KMS-11 (cell line): ENCODE results near the gene DUSP22.

Experiments
- H2AFZ ChIP-seq: fragments of 200-600 bp; sonication (generic); 2 replicates; pipeline ENCODE4 v1.6.1; 2016; ENCODE audit warnings: antibody characterized with exemption, mixed run types, low read depth
- H3K27ac ChIP-seq: fragments of 200-600 bp; sonication (generic); 2 replicates; pipeline ENCODE4 v1.6.1; 2016; ENCODE audit warnings: mild to moderate bottlenecking, mixed run types
- H3K27me3 ChIP-seq: fragments of 200-600 bp; sonication (generic); 2 replicates; pipeline ENCODE4 v1.6.1; 2017; ENCODE audit warnings: mild to moderate bottlenecking, low read depth, mixed run types, moderate library complexity; ENCODE audit not compliant: insufficient read depth
- H3K36me3 ChIP-seq: fragments of 200-600 bp; sonication (generic); 2 replicates; pipeline ENCODE4 v1.6.1; 2017; ENCODE audit warnings: mild to moderate bottlenecking, mixed run types; ENCODE audit not compliant: insufficient read depth
- H3K4me1 ChIP-seq: fragments of 200-600 bp; sonication (generic); 2 replicates; pipeline ENCODE4 v1.6.1; 2016; ENCODE audit warnings: mild to moderate bottlenecking, low read depth, mixed run types; ENCODE audit not compliant: poor library complexity, severe bottlenecking
- H3K4me2 ChIP-seq: fragments of 200-600 bp; sonication (generic); 2 replicates; pipeline ENCODE4 v1.7.0; 2016; ENCODE audit warnings: mild to moderate bottlenecking, mixed run types
- H3K4me3 ChIP-seq: fragments of 200-600 bp; sonication (generic); IDR thresholded peaks from 2 replicates; pipeline ENCODE4 v1.6.1; 2017; ENCODE audit warnings: low read depth, low read length, mixed read lengths; ENCODE audit not compliant: insufficient read depth
- H3K79me2 ChIP-seq: fragments of 200-600 bp; sonication (generic); 2 replicates; pipeline ENCODE4 v1.6.1; 2016; ENCODE audit warnings: low read depth, mixed run types; ENCODE audit not compliant: insufficient read depth
- H3K9ac ChIP-seq: fragments of 200-600 bp; sonication (generic); 2 replicates; pipeline ENCODE4 v1.6.1; 2016; ENCODE audit warnings: mild to moderate bottlenecking, mixed run types
- H4K20me1 ChIP-seq: fragments of 200-600 bp; sonication (generic); 2 replicates; pipeline ENCODE4 v1.6.1; 2016; ENCODE audit warnings: mild to moderate bottlenecking, mixed run types; ENCODE audit not compliant: insufficient read depth
- TF ChIP-seq, protein P1 (sequence below): fragments of 200-600 bp; sonication (generic); conservative IDR thresholded peaks from 2 replicates; pipeline ENCODE4 v1.6.1; 2017; ENCODE audit warnings: low read depth, mild to moderate bottlenecking, antibody characterized with exemption, low read length, moderate library complexity, mixed read lengths

DUSP22 gene

DNA sequence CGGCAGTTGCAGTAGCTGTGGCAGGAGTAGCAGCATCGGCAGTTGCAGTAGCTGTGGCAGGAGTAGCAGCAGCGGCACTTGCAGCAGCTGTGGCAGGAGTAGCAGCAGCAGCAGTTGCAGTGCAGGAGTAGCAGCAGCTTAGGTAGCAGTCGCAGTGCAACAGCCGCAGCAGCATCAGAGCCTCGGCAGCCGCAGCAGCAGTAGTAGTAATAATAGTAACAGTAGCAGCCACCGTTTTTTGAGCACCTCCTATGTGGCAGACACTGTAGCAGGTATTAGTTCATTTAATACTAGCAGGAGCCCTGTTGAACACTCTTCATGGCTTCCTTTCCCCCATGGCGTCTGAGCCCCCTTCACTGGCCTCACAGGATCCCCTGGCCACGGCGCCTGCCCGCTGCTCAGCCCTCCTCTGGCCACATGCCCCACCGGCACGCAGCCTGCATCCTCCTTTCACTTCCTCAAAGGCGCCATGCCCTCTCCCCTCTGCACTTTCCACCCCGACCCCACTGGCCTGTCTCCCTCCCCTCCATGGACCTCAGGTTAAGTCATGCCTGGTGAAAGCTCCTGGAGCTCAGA lies 80.1 kb downstream of the DUSP22 start:
- H3K27ac ChIP-seq, result no peak overlapping the region
- TF ChIP-seq, protein P1, sequence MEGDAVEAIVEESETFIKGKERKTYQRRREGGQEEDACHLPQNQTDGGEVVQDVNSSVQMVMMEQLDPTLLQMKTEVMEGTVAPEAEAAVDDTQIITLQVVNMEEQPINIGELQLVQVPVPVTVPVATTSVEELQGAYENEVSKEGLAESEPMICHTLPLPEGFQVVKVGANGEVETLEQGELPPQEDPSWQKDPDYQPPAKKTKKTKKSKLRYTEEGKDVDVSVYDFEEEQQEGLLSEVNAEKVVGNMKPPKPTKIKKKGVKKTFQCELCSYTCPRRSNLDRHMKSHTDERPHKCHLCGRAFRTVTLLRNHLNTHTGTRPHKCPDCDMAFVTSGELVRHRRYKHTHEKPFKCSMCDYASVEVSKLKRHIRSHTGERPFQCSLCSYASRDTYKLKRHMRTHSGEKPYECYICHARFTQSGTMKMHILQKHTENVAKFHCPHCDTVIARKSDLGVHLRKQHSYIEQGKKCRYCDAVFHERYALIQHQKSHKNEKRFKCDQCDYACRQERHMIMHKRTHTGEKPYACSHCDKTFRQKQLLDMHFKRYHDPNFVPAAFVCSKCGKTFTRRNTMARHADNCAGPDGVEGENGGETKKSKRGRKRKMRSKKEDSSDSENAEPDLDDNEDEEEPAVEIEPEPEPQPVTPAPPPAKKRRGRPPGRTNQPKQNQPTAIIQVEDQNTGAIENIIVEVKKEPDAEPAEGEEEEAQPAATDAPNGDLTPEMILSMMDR, result no peak

GRCh38 chr6:373031-373430 lies 80.7 kb downstream of the DUSP22 start:
- Histone ChIP-seq H3K36me3 (no peaks in the 10 kb centered on the region), H3K79me2 (no peaks in the 10 kb centered on the region), H4K20me1 (no peaks in the 10 kb centered on the region), H3K27me3 (no peaks in the 10 kb centered on the region), H3K4me2 (no peak overlapping the region), H3K4me1 (no peaks in the 10 kb centered on the region), H2AFZ (no peak overlapping the region), H3K27ac (no peak overlapping the region), H3K9ac (no peak overlapping the region), H3K4me3 (no peak overlapping the region)
- TF ChIP-seq, protein P1, result no peak

More for the DNA sequence above, 80.1 kb downstream of the DUSP22 start:
- Histone ChIP-seq H3K79me2 (no peaks in the 10 kb centered on the region), H3K4me2 (no peak overlapping the region), H4K20me1 (no peaks in the 10 kb centered on the region), H2AFZ (no peak overlapping the region), H3K4me3 (no peak overlapping the region), H3K9ac (no peak overlapping the region), H3K4me1 (no peaks in the 10 kb centered on the region), H3K27me3 (no peaks in the 10 kb centered on the region), H3K36me3 (no peaks in the 10 kb centered on the region)

DNA sequence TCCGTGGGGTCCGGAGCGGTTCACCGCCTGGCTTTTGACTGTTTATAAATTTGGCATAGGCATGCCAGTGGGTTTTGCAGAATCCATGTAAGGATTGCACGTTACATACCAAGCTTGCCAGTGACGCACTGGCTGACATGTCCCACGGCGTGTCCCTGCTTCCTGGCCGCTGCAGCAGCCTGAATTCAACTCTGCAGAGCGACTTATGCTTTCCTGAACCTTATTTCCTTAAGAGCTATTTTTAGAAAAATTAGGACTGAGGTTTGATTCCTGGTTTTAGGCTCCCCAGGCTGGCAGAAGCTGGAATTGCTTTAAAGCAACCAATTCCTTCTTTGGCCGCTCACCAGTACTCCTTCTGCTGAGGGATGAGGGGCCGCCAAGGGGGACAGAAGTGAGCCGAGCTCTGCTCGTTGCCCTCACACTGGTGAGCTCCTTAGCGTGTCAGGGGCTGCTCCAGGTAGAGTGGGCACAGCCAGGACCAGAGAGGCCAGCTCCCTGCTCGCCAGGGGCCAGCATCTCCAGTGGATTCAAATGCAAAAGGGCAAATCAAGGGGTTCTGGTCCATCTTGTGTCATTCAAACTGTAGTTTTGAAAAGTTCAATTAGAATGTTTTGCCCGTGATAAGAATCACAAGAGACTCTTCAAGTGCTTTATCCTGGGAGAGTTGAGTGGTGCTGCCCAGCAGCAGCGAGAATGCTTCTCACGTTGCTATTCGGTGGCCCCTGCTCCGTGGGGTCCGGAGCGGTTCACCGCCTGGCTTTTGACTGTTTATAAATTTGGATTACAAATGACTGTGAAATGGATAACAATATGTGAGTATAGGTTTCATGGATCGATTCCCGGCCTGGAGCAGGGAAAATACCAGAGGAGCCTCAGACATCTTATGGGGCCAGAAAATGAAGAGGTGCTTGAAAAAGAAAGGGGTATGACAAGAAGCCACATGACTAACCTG lies 81.8 kb downstream of the DUSP22 start:
- no peak overlapping the region for H3K27ac ChIP-seq
- H3K4me1 ChIP-seq, result no peaks in the 10 kb centered on the region
- H2AFZ ChIP-seq, result no peak overlapping the region
- H3K27me3 ChIP-seq, result no peaks in the 10 kb centered on the region
- no peak overlapping the region for H3K4me3 ChIP-seq
- H3K36me3 ChIP-seq, result no peaks in the 10 kb centered on the region
- no peak overlapping the region for H3K9ac ChIP-seq
- no peak overlapping the region for H3K4me2 ChIP-seq
- TF ChIP-seq, protein P1, result no peak
- H3K79me2 ChIP-seq, result no peaks in the 10 kb centered on the region
- no peaks in the 10 kb centered on the region for H4K20me1 ChIP-seq

GRCh38 chr6:374956-375355 lies 82.7 kb downstream of the DUSP22 start:
- H3K27ac ChIP-seq, result no peak overlapping the region
- no peaks in the 10 kb centered on the region for H4K20me1 ChIP-seq
- no peak overlapping the region for H3K4me2 ChIP-seq
- H3K4me3 ChIP-seq, result no peak overlapping the region
- no peaks in the 10 kb centered on the region for H3K4me1 ChIP-seq
- no peaks in the 10 kb centered on the region for H3K79me2 ChIP-seq
- TF ChIP-seq, protein P1, result no peak
- no peaks in the 10 kb centered on the region for H3K36me3 ChIP-seq
- H3K27me3 ChIP-seq, result no peaks in the 10 kb centered on the region
- H3K9ac ChIP-seq, result no peak overlapping the region
- H2AFZ ChIP-seq, result no peak overlapping the region
